LNCaP clone FGC (cell line): ENCODE data around the gene GIPC1.
A peak's percentile ranks its signal among the peaks of the same experiment; 100 is the strongest.
"Not testable (repeated sequence)": the region's sequence is repeated elsewhere in the genome, so short reads cannot be mapped to it uniquely, and the experiment has no call there.

Experiments
- DNase-seq: peaks from one replicate; pipeline ENCODE4 v3.0.0-alpha.2; 2011; ENCODE audit warnings: low read depth
- H3K4me3 ChIP-seq: 2 replicates; pipeline ENCODE4 v1.5.1; 2011; ENCODE audit warnings: mild to moderate bottlenecking, low read depth, low read length, control low read depth
- TF ChIP-seq, protein P1 (sequence below): IDR thresholded peaks from 2 replicates; pipeline ENCODE4 v1.5.1; 2012; ENCODE audit warnings: mild to moderate bottlenecking; ENCODE audit not compliant: control insufficient read depth, insufficient read depth; ENCODE audit errors: extremely low read depth

Gene GIPC1, protein sequence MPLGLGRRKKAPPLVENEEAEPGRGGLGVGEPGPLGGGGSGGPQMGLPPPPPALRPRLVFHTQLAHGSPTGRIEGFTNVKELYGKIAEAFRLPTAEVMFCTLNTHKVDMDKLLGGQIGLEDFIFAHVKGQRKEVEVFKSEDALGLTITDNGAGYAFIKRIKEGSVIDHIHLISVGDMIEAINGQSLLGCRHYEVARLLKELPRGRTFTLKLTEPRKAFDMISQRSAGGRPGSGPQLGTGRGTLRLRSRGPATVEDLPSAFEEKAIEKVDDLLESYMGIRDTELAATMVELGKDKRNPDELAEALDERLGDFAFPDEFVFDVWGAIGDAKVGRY

DNA sequence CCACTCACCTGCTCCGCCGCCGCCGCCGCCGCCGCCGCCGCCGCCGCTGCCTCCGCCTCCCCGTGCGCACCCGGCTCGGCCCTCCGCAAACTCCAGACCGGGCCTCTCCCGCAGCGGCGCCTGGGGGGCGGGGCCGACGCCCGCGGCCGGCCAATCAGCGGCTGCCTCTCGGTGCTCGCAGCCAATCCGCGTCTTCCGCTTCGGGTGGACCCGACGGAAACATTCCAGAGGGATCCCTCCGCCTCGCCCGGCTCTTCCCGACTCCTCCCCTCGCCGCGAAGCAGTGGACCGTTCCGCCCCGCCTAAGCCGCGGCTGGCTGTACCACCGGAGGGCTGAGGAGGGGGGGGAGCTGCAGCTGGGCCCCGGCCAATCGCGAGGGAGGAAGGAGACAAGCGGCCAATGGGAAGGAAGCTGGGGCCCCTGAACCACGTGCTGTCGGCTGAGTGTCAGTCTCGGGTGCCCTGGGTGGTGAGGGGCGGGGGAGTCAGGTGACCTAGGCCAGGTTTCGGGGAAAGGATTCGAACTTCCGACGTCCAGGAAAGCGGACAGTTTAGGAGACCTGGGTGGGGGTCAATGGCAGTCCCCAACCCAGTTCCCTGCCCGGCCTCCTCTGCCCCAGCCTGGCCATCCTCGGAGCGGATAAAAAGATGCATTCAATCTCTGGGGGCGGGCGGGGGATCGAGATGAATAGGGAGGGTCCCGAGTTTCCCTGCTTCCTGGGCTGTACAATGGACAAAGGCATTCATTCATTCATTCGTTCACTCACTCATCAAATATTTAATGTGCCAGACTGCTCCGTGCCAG lies at the start of gene GIPC1:
Gene GIPC1, minus strand, starts transcription at position 99 of the 805 bp plus-strand sequence. CDS start 13,151 bp downstream, outside the sequence.
- DNase-seq: peak; percentile 97
- H3K4me3 ChIP-seq: peak within 1 kb of the TSS; percentile 85
- TF ChIP-seq, protein P1, sequence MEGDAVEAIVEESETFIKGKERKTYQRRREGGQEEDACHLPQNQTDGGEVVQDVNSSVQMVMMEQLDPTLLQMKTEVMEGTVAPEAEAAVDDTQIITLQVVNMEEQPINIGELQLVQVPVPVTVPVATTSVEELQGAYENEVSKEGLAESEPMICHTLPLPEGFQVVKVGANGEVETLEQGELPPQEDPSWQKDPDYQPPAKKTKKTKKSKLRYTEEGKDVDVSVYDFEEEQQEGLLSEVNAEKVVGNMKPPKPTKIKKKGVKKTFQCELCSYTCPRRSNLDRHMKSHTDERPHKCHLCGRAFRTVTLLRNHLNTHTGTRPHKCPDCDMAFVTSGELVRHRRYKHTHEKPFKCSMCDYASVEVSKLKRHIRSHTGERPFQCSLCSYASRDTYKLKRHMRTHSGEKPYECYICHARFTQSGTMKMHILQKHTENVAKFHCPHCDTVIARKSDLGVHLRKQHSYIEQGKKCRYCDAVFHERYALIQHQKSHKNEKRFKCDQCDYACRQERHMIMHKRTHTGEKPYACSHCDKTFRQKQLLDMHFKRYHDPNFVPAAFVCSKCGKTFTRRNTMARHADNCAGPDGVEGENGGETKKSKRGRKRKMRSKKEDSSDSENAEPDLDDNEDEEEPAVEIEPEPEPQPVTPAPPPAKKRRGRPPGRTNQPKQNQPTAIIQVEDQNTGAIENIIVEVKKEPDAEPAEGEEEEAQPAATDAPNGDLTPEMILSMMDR: no peak

DNA sequence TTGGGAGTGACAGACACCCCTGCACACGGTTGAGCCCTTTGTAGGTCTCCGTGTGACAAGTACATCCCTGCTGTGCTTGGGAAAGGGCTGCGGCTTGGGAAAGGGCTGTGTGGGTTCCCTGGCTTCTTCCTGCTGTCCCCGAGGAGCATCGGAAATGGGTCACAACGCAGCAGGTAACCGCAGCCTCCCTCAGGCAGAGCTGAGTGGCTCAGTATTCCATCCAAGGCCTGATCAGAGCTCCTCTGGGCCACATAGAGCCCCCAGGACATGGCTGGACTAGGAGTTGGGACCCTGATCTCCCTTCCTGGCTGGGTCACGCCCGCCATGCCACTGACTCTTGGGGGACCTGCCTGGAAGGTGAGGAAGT lies 49.8 kb upstream of the GIPC1 start:
- H3K4me3 ChIP-seq: no peak overlapping the region
- TF ChIP-seq, protein P1: no peak
- no peak for DNase-seq

DNA sequence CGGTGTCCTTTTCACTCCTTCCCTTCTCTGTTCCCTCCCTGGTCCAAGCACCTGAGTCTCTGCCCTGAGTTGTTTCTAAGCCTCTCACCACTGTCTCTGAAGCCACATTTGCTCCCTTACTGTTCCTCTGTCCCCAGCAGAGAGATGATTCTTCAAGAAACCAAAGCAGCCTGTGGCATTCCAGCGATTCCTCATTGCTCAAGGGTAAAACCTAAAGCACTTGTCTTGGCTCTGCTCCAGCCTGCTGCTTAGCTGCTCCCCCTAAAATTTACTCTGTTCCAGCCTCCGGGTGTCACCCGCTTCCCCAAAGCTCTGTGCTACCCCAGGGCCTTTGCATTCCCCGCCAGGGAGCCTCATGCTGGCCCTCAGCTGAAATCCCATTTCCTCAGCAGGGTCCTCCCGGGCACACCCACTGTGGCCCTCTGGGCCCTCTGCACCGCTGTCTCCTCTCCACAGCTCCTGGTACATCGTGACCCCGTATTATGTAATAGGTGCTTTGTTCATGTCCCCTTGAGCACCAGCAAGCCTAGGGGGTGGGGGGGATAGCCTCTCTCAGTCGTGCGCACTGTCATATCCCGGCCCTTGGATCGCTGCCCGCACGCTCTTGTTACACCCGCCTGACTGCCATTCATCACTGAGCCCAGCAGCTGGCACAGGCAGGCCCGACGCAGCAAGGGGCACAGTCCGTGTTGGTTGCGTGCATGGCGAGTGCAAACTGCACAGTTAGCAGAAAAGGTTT lies 49.2 kb upstream of the GIPC1 start:
- no peak for DNase-seq
- H3K4me3 ChIP-seq: no peak overlapping the region
- TF ChIP-seq, protein P1: no peak

DNA sequence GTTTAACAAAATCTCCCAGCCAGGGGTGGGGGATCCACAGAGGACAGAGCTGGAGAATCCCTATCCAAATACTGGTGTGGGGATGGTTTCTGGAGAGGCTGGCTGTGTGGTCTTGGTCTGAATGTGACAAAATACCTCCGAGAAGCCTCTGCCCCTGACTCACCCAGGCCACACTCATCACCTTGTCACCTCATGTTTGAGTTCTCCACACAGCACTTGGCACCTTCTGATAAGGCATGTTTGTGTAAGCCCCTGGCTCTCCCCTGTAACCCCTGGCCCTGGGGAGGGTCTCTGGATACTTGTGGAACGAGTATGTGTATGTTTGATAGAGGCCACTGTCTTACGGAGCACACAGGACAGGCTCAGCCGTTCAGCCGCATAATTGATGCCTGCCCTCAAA lies 48.1 kb upstream of the GIPC1 start:
- no peak for DNase-seq
- TF ChIP-seq, protein P1: no peak
- no peak overlapping the region for H3K4me3 ChIP-seq

DNA sequence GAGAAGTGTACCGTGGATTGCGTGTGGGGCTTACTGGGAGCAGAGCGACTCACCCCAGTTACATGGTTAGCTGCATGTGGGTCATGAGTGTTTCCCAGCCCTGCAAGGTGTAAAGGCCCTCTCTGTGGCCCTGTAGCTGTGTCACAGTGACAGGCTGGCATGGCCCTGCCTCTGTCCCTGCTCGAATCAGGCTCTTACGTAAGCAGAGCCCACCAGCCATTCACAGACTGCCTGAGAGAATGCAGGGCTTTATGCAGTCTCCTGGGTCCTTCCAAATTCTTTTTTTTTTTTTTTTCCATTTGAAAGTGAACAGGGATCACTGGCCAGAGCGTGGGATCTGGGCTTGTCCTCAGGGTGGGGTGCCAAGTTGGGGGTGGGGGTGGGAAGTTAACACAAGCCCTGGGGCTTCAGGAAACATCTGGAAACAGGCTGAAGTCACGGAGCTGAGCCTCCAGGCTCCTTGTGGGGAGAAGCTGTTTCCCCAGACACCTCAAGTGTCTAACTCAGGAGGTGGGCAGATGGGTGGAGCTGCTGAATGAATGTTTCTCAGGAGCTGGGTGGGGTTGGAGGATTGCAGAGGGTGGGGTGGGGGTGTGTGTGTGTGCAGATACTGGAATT lies 46.9 kb upstream of the GIPC1 start:
- TF ChIP-seq, protein P1: no peak
- no peak overlapping the region for H3K4me3 ChIP-seq
- DNase-seq: no peak

DNA sequence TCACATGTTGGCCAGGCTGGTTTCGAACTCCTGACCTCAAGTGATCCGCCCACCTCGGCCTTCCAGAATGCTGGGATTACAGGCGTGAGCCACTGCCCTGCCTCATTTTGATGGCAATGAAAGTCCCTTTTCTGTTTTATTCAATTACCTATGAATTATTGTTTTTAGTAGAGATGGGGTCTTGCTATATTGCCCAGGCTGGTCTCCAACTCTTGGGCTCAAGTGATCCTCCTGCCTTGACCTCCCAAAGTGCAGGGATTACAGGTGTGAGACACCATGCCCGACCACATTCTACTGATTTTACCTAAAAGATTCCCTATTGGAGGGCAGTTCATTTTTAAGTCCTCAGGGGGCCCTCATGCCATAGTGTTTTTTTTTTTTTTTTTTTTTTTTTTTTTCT lies 46.1 kb upstream of the GIPC1 start:
- H3K4me3 ChIP-seq, DNase-seq: not testable (repeated sequence)
